Measurements from ENCODE around the gene OR4K14. TPM values are rescaled to one million over a fixed set of nuclear protein-coding genes. Genes with fewer than 3 reads are reported as not detected.

Gene OR4K14
- total and polyA plus RNA-seq, 2 donors (not counting 1 experiment from before 2014, with no cell fraction given) = not detected

DNA sequence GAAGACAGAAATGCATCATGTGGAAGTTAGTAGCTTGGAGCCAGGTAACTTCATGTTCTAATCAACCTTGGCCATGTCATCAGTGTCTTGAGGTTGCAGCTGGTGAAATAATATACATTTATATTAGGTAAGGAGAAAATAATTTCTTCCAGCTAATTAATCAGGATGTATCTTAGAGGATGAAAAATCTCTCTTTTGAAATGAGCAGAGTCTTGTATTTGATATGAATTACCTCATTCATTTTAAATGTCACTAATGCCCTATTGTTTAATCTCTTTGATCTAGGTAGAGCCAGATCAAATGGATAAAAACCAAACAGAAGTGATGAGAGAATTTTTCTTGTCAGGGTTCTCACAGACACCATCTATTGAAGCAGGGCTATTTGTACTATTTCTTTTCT is 17.2 kb downstream of the OR4K14 start, which contains the start of gene OR4Q2:
Gene OR4Q2, plus strand, starts transcription at position 301 of the 400 bp plus-strand sequence.
- Histone ChIP-seq H3K4me1 (ENCODE audit: control insufficient read depth, extremely low read depth, insufficient read depth, low read length) (no peaks in the 10 kb centered on the region), H3K9ac (ENCODE audit: insufficient read depth, low read length) (no peak within 1 kb of the TSS), H3K36me3 (ENCODE audit: control insufficient read depth, insufficient read depth, low read length) (no peaks in the 10 kb centered on the region), H3K4me3 (replicated peaks in 1 of 4; ENCODE audit: control extremely low read depth in 1 of 4, insufficient read depth in 1 of 4, low read depth in 3 of 4, low read length in 4 of 4) (no peak within 1 kb of the TSS), H2AFZ (ENCODE audit: low read length) (no peak within 1 kb of the TSS), H3K27me3 (ENCODE audit: control insufficient read depth, insufficient read depth, low read length) (no peaks in the 10 kb centered on the region), H3K4me2 (ENCODE audit: extremely low read depth, insufficient read depth, low read length) (no peak within 1 kb of the TSS), H4K20me1 (ENCODE audit: control insufficient read depth, extremely low read depth, insufficient read depth, low read length) (no peaks in the 10 kb centered on the region), H3K79me2 (ENCODE audit: control insufficient read depth, insufficient read depth, low read length) (no peaks in the 10 kb centered on the region), H3K9me3 (ENCODE audit: control insufficient read depth, insufficient read depth, low read depth, low read length) (no peaks in the 10 kb centered on the region), H3K27ac (ENCODE audit: insufficient read depth, low read length) (no peak within 1 kb of the TSS)
- no peak for DNase-seq (ENCODE audit: low read depth in 2 of 2)
- TF ChIP-seq, protein P1, sequence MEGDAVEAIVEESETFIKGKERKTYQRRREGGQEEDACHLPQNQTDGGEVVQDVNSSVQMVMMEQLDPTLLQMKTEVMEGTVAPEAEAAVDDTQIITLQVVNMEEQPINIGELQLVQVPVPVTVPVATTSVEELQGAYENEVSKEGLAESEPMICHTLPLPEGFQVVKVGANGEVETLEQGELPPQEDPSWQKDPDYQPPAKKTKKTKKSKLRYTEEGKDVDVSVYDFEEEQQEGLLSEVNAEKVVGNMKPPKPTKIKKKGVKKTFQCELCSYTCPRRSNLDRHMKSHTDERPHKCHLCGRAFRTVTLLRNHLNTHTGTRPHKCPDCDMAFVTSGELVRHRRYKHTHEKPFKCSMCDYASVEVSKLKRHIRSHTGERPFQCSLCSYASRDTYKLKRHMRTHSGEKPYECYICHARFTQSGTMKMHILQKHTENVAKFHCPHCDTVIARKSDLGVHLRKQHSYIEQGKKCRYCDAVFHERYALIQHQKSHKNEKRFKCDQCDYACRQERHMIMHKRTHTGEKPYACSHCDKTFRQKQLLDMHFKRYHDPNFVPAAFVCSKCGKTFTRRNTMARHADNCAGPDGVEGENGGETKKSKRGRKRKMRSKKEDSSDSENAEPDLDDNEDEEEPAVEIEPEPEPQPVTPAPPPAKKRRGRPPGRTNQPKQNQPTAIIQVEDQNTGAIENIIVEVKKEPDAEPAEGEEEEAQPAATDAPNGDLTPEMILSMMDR (conservative IDR thresholded peaks at IDR 0.05 in 1 of 2, IDR thresholded peaks at IDR 0.05 in 1 of 2; ENCODE audit: low read depth in 1 of 2, low read length in 2 of 2) = no peak
- no peak for TF ChIP-seq EZH2 (IDR thresholded peaks at IDR 0.05; ENCODE audit: low read length, missing control alignments)

DNA sequence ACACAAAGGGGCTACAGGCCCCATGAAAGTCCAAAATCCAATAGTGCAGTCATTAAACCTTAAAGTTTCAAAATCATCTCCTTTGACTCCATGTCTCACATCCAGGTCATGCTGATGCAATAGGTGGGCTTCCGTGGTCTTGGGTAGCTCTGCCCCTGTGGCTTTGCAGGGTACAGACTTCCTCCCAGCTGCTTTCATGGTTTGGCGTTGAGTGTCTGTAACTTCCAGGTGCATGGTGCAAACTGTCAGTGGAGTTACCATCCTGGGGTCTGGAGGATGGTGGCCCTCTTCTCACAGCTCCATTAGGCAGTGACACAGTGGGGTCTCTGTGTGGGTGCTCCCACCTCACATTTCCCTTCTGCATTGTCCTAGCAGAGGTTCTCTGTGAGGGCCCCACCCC is 25.7 kb downstream of the OR4K14 start:
- H2AFZ ChIP-seq (ENCODE audit: low read length) = no peak overlapping the region
- H3K9me3 ChIP-seq (ENCODE audit: control insufficient read depth, insufficient read depth, low read depth, low read length) = no peaks in the 10 kb centered on the region
- H3K4me2 ChIP-seq (ENCODE audit: extremely low read depth, insufficient read depth, low read length) = no peak overlapping the region
- H3K27me3 ChIP-seq (ENCODE audit: control insufficient read depth, insufficient read depth, low read length) = no peaks in the 10 kb centered on the region
- H3K27ac ChIP-seq (ENCODE audit: insufficient read depth, low read length) = no peak overlapping the region
- no peaks in the 10 kb centered on the region for H3K79me2 ChIP-seq (ENCODE audit: control insufficient read depth, insufficient read depth, low read length)
- H3K9ac ChIP-seq (ENCODE audit: insufficient read depth, low read length) = no peak overlapping the region
- no peaks in the 10 kb centered on the region for H3K4me1 ChIP-seq (ENCODE audit: control insufficient read depth, extremely low read depth, insufficient read depth, low read length)
- H4K20me1 ChIP-seq (ENCODE audit: control insufficient read depth, extremely low read depth, insufficient read depth, low read length) = no peaks in the 10 kb centered on the region
- H3K36me3 ChIP-seq (ENCODE audit: control insufficient read depth, insufficient read depth, low read length) = no peaks in the 10 kb centered on the region
- TF ChIP-seq, protein P1 (conservative IDR thresholded peaks at IDR 0.05 in 1 of 2, IDR thresholded peaks at IDR 0.05 in 1 of 2; ENCODE audit: low read depth in 1 of 2, low read length in 2 of 2) = no peak
- no peak for TF ChIP-seq EZH2 (IDR thresholded peaks at IDR 0.05; ENCODE audit: low read length, missing control alignments)
- no peak for DNase-seq (ENCODE audit: low read depth in 2 of 2)
- H3K4me3 ChIP-seq (replicated peaks in 1 of 4; ENCODE audit: control extremely low read depth in 1 of 4, insufficient read depth in 1 of 4, low read depth in 3 of 4, low read length in 4 of 4) = no peak overlapping the region

DNA sequence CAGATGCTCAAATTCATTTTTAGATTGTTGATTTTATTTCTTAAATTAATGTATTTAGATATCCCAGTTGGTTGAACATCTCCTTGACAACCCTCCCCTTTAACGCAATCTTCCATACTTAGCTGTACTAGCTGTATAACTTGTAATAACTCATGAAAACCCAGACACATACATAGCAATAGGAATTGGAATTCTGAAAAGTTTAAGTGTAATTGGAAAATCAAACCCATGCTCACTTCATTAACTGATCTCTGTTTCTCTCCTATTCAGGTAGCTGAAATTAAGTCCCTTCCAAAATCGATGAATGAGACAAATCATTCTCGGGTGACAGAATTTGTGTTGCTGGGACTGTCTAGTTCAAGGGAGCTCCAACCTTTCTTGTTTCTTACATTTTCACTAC is 43.8 kb downstream of the OR4K14 start, which contains the start of gene OR4K15:
Gene OR4K15, plus strand, starts transcription at position 301 of the 400 bp plus-strand sequence. Its CDS starts 0 bp downstream, at position 301.
- Histone ChIP-seq H3K79me2 (ENCODE audit: control insufficient read depth, insufficient read depth, low read length) (no peaks in the 10 kb centered on the region), H3K4me1 (ENCODE audit: control insufficient read depth, extremely low read depth, insufficient read depth, low read length) (no peaks in the 10 kb centered on the region), H3K36me3 (ENCODE audit: control insufficient read depth, insufficient read depth, low read length) (no peaks in the 10 kb centered on the region), H3K27ac (ENCODE audit: insufficient read depth, low read length) (no peak within 1 kb of the TSS), H3K4me2 (ENCODE audit: extremely low read depth, insufficient read depth, low read length) (no peak within 1 kb of the TSS), H3K9ac (ENCODE audit: insufficient read depth, low read length) (no peak within 1 kb of the TSS), H3K27me3 (ENCODE audit: control insufficient read depth, insufficient read depth, low read length) (no peaks in the 10 kb centered on the region), H3K4me3 (replicated peaks in 1 of 4; ENCODE audit: control extremely low read depth in 1 of 4, insufficient read depth in 1 of 4, low read depth in 3 of 4, low read length in 4 of 4) (no peak within 1 kb of the TSS), H4K20me1 (ENCODE audit: control insufficient read depth, extremely low read depth, insufficient read depth, low read length) (no peaks in the 10 kb centered on the region), H2AFZ (ENCODE audit: low read length) (no peak within 1 kb of the TSS), H3K9me3 (ENCODE audit: control insufficient read depth, insufficient read depth, low read depth, low read length) (no peaks in the 10 kb centered on the region)
- no peak for DNase-seq (ENCODE audit: low read depth in 2 of 2)
- TF ChIP-seq EZH2 (IDR thresholded peaks at IDR 0.05; ENCODE audit: low read length, missing control alignments) = no peak
- TF ChIP-seq, protein P1 (conservative IDR thresholded peaks at IDR 0.05 in 1 of 2, IDR thresholded peaks at IDR 0.05 in 1 of 2; ENCODE audit: low read depth in 1 of 2, low read length in 2 of 2) = no peak
